Stimulated activated CD8-positive, alpha-beta memory T cell treated with anti-CD3 and anti-CD28 coated beads, Interleukin-4, amount 100 ng/mL, for 4 hours (primary cell): ENCODE measurements around the gene MACROD1.

Experiments
- DNase-seq, 2 donors: peaks; one replicate each; pipeline ENCODE4 v3.0.0-alpha.2; 2020; ENCODE audit warnings: low read depth in 2 of 2, low spot score in 1 of 2

The MACROD1 gene

DNA sequence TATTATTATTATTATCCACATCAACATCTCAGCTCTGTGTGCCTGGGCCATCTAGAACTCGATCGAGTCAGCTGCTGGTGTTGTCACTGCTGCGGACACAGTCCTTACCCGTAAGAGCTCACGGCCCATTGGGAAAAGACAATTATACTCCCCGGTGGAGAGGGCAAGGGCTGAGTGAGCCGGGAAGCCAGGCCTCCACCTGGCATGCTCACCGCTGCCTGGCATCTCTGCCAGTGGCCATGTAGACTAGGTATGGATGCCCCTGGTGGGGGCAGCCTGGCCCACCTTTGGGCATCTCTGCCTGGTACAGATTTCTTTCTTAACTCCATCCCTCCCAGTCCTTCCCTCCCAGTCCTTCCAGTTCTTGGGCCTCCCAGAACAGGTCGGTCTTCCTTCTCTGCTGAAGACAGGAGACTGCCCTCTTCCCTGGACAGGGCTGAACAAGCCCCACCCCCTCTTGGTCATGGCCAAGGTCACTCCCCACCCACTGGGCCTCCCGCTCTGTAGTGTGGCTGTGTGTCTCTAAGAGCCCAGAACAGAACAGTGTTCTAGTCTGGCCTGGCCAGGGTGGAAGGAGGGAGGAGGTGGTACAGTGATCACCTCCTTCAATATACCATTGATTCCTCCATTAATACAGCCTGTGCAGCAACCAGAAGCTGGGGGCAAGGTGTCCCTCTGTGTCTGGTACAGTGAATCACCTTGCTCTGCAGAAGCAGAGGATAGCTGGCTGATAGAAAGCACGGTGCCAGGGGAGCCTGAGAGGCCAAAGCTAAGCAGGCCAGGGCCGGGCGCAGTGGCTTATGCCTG, 72.5 kb downstream of the MACROD1 start:
- DNase-seq, result no peak

DNA sequence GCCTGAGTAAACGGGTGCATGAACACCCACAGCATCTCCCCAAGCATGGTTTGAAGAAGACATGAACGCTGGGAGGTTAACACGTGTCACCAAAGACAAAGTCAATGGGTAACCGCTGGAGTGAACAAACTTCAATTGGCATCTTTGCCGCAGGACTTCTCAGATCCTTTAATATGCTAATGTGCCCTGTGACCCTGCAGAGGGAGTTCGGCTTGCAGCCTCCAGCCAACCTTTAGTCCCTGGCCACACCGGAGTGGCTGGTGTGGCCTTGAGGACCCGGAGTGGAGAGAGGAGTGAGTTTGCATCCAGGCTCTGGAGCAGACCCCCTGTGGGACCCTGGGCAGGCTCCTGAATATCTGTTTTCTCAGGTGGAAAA, 73.2 kb downstream of the MACROD1 start:
- DNase-seq, result no peak

DNA sequence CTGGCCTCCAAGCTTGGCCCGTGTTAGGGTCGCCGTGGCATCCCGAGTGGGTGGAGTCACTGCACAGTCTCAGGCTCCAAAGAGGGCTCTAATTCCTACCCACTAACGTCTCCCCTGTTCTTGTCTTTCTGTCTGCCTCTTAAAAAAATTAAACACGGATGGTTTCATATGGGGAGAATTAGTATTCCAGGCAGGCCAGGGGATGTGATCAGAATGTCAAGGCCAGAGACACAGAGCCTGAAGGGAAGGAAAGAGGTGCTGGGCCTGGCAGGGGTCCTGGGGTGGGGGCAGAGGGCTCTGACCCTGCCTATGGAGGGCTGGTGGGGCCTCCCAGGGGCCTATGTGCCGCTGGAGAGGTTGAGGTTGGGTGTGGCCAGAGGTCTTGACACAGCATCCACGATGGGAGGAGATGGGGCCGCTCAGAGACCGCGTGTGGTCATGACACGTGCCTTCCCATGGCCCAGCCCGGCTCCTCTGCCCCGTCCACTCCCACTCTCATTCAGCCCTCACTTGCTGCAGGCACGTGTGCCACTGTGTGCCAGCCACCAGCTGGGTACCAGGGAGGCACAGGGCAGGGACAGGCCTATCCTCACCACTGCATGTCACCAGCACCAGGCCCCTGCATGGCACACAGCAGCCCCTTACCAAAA, 73.7 kb downstream of the MACROD1 start:
- DNase-seq, result no peak

DNA sequence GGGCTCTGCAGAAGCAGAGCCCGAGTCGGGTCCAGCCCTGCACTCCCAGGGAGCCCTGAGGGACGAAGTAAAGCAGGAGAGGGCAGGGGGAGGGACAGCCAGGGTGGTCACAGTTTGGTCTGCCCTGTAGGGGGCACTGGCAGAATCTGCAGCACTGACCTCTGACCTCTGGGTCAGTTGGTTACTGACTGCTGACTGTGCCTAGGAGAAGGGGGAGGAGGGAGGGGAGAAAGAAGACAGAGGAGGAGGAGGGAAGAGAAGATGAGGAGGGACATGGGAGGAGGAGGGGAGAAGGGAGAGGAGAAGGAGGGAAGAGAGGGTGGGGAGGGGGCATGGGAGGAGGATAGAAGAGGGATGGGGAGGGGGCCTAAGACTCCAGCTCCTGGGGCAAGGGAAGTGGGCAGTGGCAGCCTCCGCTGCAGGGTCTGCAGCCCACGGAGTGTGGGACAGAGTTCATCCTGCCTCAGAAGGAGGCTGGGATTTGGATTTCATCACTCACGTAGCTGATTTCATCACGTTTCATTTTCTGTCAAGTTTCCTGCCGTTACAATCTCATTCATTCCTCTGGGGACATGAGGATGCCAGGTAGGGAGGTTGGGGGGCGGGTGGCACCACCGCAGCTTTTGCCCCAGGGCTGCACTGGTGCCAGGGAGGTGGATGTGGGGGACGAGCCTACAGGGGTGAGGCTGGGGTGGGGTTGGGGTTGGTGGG, 75.0 kb downstream of the MACROD1 start:
- DNase-seq, result no peak

DNA sequence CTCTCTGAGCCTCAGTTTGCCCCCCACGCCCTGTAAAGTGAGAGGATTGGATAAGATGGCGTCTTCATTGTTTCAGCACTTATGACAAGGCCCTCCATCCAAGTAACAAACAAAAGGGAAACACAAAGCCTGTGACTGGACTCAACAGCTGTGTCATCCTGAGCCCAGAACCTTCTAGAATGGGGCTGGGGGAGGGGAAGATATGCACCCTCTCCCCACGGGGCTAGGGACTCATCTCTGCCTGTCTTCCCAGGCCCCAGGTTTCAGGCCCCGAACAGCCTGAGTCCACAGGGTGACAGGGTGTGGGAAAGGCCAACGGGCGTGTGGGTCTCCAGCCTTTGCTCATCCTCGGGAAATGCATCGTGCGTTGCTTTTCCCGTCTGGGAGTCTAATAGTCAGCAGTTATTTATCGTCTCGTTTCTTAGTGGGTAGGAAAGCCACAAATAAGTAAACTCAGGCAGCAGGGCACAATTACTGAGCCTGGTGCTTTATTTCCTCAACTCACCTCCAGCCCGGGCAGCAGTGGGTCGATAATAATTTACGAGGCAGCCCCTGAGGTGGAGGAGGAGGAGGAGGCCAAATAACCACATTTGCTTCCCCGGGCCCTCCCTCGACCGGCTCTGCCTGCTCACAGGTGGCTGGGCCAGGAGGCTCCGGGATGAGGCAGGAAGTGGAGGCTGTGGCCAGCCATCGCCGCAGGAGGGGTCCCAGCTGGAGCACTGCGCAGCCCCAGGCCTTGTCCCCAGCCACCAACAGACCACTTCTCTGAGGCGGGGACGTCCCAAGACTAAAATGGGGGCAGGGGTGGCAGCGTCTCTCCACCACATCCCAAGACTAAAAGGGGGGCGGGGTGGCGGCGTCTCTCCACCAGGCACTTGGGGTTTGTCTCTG, 75.8 kb downstream of the MACROD1 start:
- no peak for DNase-seq

DNA sequence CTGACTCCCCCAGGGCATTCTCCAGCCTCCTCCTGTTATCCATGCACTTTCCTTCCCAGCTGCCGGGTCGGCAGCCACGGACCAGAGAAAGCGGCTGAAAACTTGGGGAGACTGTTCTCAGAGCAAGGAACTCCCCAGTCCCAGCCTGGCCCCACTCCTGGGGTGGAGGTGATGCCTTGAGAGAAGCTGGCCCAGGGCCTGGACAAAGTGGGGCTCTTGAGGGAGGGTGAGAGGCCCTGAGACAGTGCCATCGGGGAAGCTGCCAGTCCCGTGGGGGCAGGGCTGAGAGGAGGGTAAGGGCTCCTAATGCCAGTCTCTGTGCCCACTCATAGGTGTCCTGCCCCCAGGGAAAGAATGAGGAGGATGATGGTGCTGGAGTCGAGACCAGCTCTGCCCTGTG, 76.4 kb downstream of the MACROD1 start:
- DNase-seq, result no peak

DNA sequence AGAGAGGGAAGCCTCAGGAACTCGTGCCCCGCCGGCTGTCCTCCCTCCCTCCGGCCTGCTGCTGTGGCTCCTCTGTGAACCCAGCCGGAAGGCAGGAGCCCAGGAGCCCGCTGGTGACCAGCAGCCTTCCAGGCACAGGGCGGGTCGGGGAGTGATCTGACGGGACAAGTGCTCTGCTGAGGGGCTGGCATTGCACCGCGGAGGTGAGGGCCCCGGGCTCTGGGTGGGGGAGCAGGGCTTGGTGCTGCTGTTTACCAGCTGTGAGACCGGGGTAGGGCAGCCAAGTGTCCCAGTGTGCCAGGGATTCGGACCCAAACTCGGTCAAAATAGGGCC, 76.9 kb downstream of the MACROD1 start:
- no peak for DNase-seq

DNA sequence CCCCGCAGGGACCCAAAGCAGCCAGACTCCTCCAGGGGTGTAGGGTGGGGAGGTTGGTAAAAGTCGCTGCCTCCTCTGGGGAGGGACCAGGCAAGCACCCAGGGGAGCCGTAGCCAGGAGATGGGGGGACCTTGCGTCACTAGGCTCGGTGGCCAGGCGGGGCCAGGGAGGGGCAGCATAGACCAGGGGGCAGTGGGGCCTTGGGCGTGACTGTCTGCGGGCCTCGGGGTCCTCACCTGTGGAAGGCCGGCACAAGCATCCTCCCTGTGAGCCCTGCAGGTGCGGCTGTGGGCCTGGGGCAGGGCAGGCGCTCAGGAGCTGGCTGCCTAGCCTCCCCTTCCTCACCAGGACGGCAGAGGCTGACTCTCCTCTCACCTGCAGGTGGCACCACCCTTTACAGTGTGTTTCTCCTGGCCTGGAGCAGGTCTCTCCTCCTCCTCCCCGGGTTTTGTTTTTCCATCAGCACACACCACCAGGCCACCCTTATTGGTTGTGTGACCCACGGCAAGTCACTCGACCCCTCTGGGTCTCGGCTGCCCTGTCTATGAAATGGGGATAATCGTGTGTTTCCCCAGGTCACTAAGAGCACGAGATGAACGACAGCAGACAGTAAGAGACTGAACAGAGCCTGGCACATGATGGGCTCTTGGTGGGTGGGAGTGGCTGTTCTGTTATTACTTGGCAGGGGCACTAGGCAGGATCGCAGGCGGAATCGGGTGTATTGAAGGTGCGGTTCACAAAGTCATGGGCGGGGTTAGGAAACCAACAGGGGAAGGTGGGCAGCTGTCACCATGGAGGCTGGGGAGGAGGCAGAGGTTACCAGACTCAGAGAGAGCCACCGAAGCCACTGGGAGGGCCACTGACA, 77.5 kb downstream of the MACROD1 start:
- DNase-seq, result no peak

DNA sequence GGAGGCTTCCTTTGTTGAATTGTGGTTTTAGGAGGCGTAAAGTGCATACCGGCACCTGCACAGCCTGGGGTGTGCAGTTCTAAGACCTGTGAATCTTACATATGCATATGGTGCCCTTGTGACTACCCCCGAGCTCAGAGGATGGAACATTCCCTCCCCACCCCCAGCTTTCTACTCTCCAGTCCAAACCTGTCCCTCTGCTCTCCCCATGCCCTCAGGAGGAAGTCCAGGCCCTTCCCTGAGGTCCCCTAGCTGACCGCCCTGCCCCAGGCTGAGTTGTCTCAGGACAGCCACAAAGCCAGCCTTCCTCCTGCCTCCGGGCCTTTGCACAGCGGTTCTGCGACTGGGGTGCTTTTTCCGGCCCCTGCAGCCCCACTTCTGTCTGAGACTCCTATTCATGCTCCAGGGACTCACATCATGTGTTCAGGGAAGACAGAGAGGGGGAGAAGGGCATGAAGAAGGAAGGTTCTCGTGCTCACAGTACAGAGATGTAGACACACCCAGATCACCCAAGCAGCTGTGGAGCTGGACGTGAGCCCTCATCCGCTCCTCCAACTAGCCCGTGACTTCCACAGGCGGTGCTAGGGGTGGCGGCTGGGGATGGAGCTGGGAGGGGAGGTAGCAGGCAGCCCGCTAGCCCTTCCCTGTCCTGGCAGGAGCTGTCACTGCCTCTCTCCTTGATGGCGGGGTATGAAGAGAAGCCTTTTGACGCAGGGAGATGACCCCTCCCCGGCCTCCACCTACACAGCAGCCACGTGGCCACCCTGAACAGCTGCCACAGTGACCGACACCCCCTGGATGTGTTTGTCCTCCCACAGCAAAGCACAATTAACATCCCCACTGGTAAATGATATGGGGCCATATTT, 79.4 kb downstream of the MACROD1 start:
- DNase-seq, result no peak

DNA sequence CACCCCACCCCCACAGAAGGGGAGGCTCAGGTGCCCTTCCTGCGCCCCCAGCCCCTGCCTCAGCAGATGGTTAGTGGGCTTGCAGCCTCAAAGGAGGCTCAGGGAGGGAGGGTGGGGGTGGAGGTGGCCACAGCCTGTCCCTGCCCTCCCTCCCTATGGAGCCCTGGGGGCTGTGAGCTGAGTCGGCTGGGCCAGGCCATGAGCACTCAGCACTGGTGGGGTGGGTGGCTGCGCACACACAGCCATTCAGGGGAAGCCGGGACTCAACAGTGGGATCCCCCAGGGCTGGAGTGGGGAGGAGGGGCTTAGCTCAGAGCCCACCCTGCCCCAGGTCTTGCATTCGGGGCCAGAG, 80.0 kb downstream of the MACROD1 start:
- no peak for DNase-seq

DNA sequence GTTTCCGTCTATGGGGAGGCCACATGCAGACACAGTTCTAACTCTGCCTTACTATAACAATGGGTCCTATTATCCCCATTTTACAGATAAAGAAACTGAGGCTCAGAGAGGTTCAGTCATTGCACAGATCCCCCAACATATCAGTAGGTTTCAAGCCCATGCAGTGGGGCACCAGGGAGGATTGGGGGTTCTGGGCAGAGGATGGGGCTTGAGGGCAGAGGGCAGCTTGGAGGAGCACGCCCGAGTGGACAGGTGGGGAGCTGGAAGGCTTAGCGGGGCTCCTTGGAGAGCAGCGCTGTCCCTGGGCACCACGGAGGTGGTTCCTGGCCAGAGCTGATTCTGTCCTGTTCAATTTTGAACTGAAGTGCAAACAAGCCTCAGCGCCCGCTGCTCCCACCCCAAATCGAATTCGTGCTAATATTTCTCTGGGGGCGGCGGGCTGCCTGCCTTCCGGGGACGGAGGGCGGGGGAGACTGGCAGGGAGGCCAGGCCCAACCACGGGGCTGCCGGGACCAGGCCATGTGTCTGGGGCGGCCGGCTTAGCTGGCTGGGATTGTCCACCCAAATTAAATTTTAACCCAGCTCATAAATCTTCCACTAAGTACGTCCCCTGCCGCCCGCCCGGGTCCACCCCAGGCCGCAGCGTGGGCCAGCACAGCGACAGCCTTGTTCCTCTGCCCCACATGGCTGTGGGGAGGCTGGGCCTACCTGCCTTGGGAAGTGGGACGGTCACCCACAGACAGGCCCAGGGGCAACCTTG, 80.8 kb downstream of the MACROD1 start:
- DNase-seq, result no peak

DNA sequence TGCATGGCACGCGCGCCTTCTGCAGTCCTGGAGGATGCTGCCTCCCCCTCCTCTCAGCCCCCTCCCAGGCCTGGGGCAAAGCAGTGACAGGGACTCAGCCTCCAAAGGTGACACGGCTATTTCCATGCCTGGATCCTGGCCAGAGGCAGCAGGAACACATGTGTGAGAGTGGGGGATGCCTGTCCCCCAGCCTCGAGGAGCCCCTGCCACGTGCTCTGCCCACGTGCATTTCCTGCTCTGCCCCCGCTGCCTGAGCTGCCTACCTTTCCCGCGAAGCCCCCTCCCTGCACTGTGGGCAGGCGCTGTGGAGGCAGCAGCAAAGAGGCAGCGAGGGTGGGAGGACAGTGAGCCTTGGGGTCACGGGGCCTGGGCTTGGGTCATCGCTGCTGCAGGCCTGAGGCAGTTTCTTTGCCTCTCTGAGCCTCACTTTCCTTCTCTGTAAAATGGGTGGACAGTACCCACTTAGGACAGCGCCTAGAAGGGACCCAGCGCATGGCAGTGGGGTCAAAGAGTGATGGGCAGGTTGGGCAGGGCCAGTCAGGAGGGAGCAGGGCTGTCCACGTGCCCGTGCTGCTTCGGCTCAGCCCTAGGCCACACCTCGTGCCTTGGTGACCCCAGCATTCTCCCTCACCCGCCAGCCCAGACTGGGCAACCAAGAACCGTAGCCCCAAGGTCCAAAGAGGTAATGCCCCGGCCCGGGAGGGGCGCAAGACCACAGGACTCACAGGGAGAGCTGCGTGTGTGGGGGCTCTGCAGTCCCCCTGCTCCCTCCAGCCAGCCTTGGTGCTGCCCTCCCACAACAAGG, 81.6 kb downstream of the MACROD1 start:
- DNase-seq, result no peak

DNA sequence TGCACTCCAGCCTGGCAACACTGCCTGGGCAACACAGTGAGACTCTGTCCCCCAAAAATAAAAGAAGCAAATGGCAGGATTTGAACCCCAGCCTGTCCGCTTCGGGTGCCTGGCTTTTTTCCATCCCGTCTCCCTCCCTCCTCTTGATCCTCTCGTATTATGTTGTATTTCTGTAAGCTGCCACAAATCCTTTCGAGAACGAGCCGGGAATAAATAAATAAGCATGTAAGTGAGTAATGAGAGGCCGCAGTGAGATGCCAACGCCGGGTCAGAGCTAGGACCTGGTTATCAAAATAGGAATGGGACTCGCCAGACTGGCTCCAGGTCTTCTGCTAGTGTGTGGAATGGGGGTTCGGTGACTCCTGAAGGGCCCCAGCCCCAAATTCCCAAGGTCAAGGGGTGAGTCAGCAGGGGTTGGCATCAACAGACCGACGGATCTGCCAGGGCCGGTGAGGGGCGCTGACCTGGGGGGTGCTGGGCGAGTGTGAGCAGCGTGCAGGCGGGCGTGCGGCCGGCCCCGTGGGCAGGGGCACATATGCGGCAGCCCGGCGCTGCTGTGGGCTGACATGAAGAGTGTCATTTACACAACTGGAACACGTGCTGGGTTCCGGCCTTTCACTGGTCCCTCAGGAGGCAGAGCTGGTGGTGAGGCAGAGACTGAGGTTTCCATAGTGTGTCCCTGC, 82.4 kb downstream of the MACROD1 start:
- DNase-seq, result no peak

DNA sequence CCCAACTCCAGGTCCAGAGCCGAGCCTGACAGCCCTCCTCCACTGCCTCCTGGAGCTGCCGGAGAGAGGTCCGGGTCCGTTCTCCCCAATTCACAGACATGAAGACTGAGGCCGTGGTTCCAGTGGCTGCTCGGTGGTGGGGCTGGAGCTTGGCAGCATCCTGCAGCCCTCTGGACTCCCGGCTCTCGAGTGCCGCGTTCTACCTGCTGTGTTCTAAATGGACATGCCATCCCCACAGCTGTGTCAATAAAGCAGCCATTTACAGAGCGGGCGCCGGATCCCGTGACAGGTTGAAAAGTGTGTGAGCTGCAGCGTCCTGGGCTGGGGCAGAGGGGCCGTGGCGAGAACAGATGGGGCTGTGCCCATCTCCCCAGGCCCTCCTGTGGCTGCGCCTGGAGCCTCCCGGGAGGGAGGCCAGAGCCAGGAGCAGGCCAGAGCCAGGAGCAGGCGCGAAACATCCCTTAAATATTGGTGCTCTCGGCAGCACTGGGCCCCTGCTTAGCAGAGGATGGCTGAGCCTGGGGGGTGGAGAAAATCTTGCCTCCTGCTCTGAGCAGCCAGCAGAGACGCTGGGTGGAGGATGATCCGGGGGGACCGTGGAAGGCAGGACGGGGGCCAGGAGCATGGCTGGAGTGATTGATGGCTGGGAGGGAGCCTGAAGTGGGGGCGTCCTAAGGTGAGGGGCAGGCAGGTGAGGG, 84.0 kb downstream of the MACROD1 start:
- no peak for DNase-seq

DNA sequence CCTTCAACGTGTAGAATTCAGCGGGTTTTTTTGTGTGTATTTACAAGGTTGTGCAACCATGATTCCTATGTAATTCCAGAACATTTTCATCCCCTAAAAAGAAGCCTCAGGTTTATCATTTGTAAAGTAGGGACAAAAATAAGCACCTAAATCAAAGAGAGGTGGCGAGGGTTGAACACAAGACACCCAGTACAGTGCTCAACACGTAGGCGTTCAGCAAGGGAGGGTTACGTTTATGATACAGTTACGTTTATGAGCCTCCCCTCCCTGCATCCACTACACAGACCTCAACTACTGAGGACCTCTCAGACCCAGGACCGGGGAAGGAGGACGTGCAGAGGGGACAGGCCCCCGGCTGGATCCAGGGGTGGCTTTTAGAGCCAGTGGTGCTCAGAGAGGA, 85.5 kb downstream of the MACROD1 start:
- DNase-seq, result no peak

DNA sequence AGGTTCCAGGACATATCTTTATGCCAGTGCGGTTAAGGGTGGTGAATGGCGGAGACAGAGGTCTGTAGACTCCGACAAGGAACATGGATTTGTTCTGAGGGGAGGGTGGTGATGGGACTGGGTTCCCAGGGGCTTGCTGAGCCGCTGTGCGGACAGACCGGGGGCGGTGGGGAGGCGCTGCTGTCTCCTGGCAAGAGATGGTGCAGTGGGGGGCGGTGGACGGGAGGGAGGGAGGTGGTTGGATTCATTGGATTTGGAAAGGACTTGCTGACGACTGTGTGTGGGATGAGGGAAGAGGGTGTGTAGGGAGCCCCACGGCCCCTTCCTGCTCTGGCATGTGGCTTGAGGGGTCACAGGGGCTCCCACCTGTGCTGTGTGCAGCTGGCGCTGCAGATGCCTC, 87.0 kb downstream of the MACROD1 start:
- DNase-seq, result no peak

DNA sequence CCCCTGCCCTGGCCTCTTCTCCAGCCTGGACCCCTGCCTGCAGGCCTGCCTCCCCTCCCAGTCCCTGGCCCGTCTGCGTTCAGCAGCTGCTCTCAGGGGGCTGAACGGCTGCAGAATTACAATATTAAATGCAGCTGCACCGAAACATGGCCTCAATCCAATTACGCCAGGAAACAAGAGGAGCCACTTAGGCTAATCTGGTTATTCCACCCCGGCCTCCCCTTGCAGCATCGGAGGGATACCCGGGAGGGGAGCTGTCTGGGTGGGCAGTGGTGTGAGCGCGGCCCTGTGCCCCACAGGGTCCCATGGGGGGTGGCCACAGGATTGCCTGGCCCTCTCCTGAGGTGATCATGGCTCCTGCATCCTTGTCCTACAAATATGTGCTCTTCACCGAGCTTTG, 87.6 kb downstream of the MACROD1 start:
- no peak for DNase-seq
